ENCODE data around the gene KCMF1.

The KCMF1 gene

GRCh38 chr2:84964406-84965191, 6.4 kb upstream of the KCMF1 start:
- Histone ChIP-seq H3K4me1 (no peaks in the 10 kb centered on the region), H3K4me3 (ENCODE audit: low read depth, low read length) (no peak overlapping the region), H3K27me3 (no peaks in the 10 kb centered on the region), H3K9me3 (no peaks in the 10 kb centered on the region), H3K36me3 (no peaks in the 10 kb centered on the region)
- TF ChIP-seq CTCF (IDR thresholded peaks at IDR 0.05; ENCODE audit: low read depth, low read length), result no peak
- DNase-seq, result no peak

GRCh38 chr2:84965192-84965516, 5.8 kb upstream of the KCMF1 start:
- TF ChIP-seq CTCF (IDR thresholded peaks at IDR 0.05; ENCODE audit: low read depth, low read length), result no peak
- H3K36me3 ChIP-seq, result no peaks in the 10 kb centered on the region
- no peak overlapping the region for H3K4me3 ChIP-seq (ENCODE audit: low read depth, low read length)
- no peak for DNase-seq
- H3K9me3 ChIP-seq, result no peaks in the 10 kb centered on the region
- H3K27me3 ChIP-seq, result no peaks in the 10 kb centered on the region
- H3K4me1 ChIP-seq, result no peaks in the 10 kb centered on the region

GRCh38 chr2:84965827-84966226, 5.1 kb upstream of the KCMF1 start:
- no peak for DNase-seq
- H3K4me1 ChIP-seq, result no peaks in the 10 kb centered on the region
- H3K27me3 ChIP-seq, result no peaks in the 10 kb centered on the region
- H3K9me3 ChIP-seq, result no peaks in the 10 kb centered on the region
- no peaks in the 10 kb centered on the region for H3K36me3 ChIP-seq
- no peak for TF ChIP-seq CTCF (IDR thresholded peaks at IDR 0.05; ENCODE audit: low read depth, low read length)
- H3K4me3 ChIP-seq (ENCODE audit: low read depth, low read length), result no peak overlapping the region

GRCh38 chr2:84966731-84967130, 4.2 kb upstream of the KCMF1 start:
- no peak for TF ChIP-seq CTCF (IDR thresholded peaks at IDR 0.05; ENCODE audit: low read depth, low read length)
- no peaks in the 10 kb centered on the region for H3K9me3 ChIP-seq
- no peaks in the 10 kb centered on the region for H3K36me3 ChIP-seq
- DNase-seq, result no peak
- no peaks in the 10 kb centered on the region for H3K4me1 ChIP-seq
- H3K4me3 ChIP-seq (ENCODE audit: low read depth, low read length), result no peak overlapping the region
- no peaks in the 10 kb centered on the region for H3K27me3 ChIP-seq

- Histone ChIP-seq H3K36me3 (no peaks in the 10 kb centered on the region), H3K4me3 (ENCODE audit: low read depth, low read length) (peak overlapping the region; percentile 76), H3K27me3 (no peaks in the 10 kb centered on the region), H3K4me1 (no peaks in the 10 kb centered on the region), H3K9me3 (no peaks in the 10 kb centered on the region)
- TF ChIP-seq CTCF (IDR thresholded peaks at IDR 0.05; ENCODE audit: low read depth, low read length), result no peak
- peak; percentile 7 for DNase-seq
Measured at GRCh38 chr2:84969511-84970209, 1.3 kb upstream of the KCMF1 start.

- peak; percentile 50 for DNase-seq
- no peaks in the 10 kb centered on the region for H3K9me3 ChIP-seq
Measured at GRCh38 chr2:84970210-84970867, 622 bp upstream of the KCMF1 start.

More at GRCh38 chr2:84970210-84970867, 622 bp upstream of the KCMF1 start:
- TF ChIP-seq CTCF (IDR thresholded peaks at IDR 0.05; ENCODE audit: low read depth, low read length), result no peak
- no peaks in the 10 kb centered on the region for H3K27me3 ChIP-seq
- no peaks in the 10 kb centered on the region for H3K36me3 ChIP-seq
- no peaks in the 10 kb centered on the region for H3K4me1 ChIP-seq
- peak overlapping the region; percentile 76 for H3K4me3 ChIP-seq (ENCODE audit: low read depth, low read length)

All from BE2C (cell line).